WTC11 (cell line): Measurements from ENCODE around the gene SMIM31. TPM values are rescaled to one million over a fixed set of nuclear protein-coding genes. Genes with fewer than 3 reads are reported as not detected.

ENCODE experiments used
- ATAC-seq: fragments of 200-7000 bp; cut with Tn5 transposase; 2 replicates; pipeline ENCODE4 v1.10.0; 2021; ENCODE audit warnings: mild to moderate bottlenecking, moderate library complexity
- Bru-seq: library from RNA; stranded (reverse); fragments of 400-500 nt; gene quantifications from one replicate; lab custom pipeline; 2021; lab: Mats Ljungman, UMichigan
- CTCF ChIA-PET: fragments of 300-600 bp; sonication (Branson Sonifier 250); formaldehyde crosslinking; loops from one replicate; lab custom pipeline; 2021; ENCODE audit warnings: antibody characterized with exemption; lab: Charles Lee
- POLR2A ChIA-PET: fragments of 350-600 bp; sonication (Branson Sonifier 250); formaldehyde crosslinking; loops from one replicate; lab custom pipeline; 2021; ENCODE audit warnings: antibody characterized with exemption; lab: Charles Lee
- DNase-seq: peaks from one replicate; pipeline ENCODE4 v3.0.0; 2021; ENCODE audit warnings: low spot score
- H3K27ac Mint-ChIP-seq: 2 replicates; pipeline ENCODE4 v1.8.0; 2021; ENCODE audit warnings: mixed read lengths
- H3K27me3 Mint-ChIP-seq: 2 replicates; pipeline ENCODE4 v1.8.0; 2021; ENCODE audit warnings: low read depth, mild to moderate bottlenecking, moderate library complexity, mixed read lengths
- H3K36me3 Mint-ChIP-seq: 2 replicates; pipeline ENCODE4 v1.8.0; 2021; ENCODE audit warnings: mixed read lengths
- H3K4me1 Mint-ChIP-seq: 2 replicates; pipeline ENCODE4 v1.8.0; 2022; ENCODE audit warnings: mixed read lengths
- H3K4me3 Mint-ChIP-seq: 2 replicates; pipeline ENCODE4 v1.8.0; 2021; ENCODE audit warnings: mild to moderate bottlenecking, moderate library complexity, mixed read lengths
- H3K9me3 Mint-ChIP-seq: 2 replicates; pipeline ENCODE4 v1.8.0; 2021; ENCODE audit warnings: mixed read lengths
- CBFB ChIP-seq: sonication (generic); formaldehyde crosslinking; IDR thresholded peaks from 2 replicates; pipeline ENCODE4 v1.8.1; 2022; ENCODE audit warnings: mild to moderate bottlenecking, low read depth, missing genetic modification reagents
- ELF4 ChIP-seq: sonication (generic); formaldehyde crosslinking; IDR thresholded peaks from 2 replicates; pipeline ENCODE4 v1.8.1; 2022; ENCODE audit warnings: low read depth, mild to moderate bottlenecking, moderate library complexity, missing genetic modification reagents
- EMX1 ChIP-seq: fragments of 250-450 bp; sonication (Bioruptor Pico); IDR thresholded peaks from 2 replicates; pipeline ENCODE4 v1.8.0; 2021; ENCODE audit warnings: mild to moderate bottlenecking
- ERG ChIP-seq: fragments of 250-450 bp; sonication (Bioruptor Pico); IDR thresholded peaks from 2 replicates; pipeline ENCODE4 v1.8.0; 2021; ENCODE audit warnings: mild to moderate bottlenecking
- IRF1 ChIP-seq: sonication (generic); formaldehyde crosslinking; IDR thresholded peaks from 2 replicates; pipeline ENCODE4 v1.8.0; 2023; ENCODE audit warnings: missing genetic modification reagents
- NFE2L1 ChIP-seq: sonication (generic); formaldehyde crosslinking; IDR thresholded peaks from 2 replicates; pipeline ENCODE4 v1.8.1; 2023; ENCODE audit warnings: missing genetic modification reagents
- NR2C2 ChIP-seq: sonication (generic); formaldehyde crosslinking; IDR thresholded peaks from 2 replicates; pipeline ENCODE4 v1.8.0; 2022; ENCODE audit warnings: mild to moderate bottlenecking, missing genetic modification reagents
- PRRX2 ChIP-seq: fragments of 250-450 bp; sonication (Bioruptor Pico); IDR thresholded peaks from 2 replicates; pipeline ENCODE4 v1.8.0; 2021; ENCODE audit warnings: mild to moderate bottlenecking
- STAT6 ChIP-seq: sonication (generic); formaldehyde crosslinking; conservative IDR thresholded peaks from 2 replicates; pipeline ENCODE4 v1.8.1; 2023; ENCODE audit warnings: mild to moderate bottlenecking, low read depth, missing genetic modification reagents, moderate library complexity
- ZNF232 ChIP-seq: sonication (generic); formaldehyde crosslinking; IDR thresholded peaks from 2 replicates; pipeline ENCODE4 v1.8.0; 2022; ENCODE audit warnings: mild to moderate bottlenecking, missing genetic modification reagents
- ZNF671 ChIP-seq: fragments of 250-450 bp; sonication (Bioruptor Pico); IDR thresholded peaks from 2 replicates; pipeline ENCODE4 v1.8.0; 2021; ENCODE audit warnings: mild to moderate bottlenecking
- ZSCAN18 ChIP-seq: fragments of 250-450 bp; sonication (Bioruptor Pico); IDR thresholded peaks from 2 replicates; pipeline ENCODE4 v2.1.2; 2022; ENCODE audit warnings: mild to moderate bottlenecking, moderate library complexity
- long read RNA-seq, 3 experiments: library from RNA in 1 of 3; library from capped mRNA in 1 of 3; library from polyadenylated mRNA in 1 of 3; unstranded in 2 of 3; stranded (forward) in 1 of 3; transcript quantifications; one replicate each; pipeline ENCODE4 v2.0.0, GENCODE V29; 2021
- total RNA-seq: library from RNA; stranded (reverse); gene quantifications from 3 replicates; pipeline ENCODE4 v1.2.3, GENCODE V29; 2021
- TF ChIP-seq, protein P1 (sequence below): sonication (generic); formaldehyde crosslinking; IDR thresholded peaks from 2 replicates; pipeline ENCODE4 v1.8.1; 2023; ENCODE audit warnings: mild to moderate bottlenecking, missing genetic modification reagents, moderate library complexity
- TF ChIP-seq, protein P2 (sequence below): fragments of 250-450 bp; sonication (Bioruptor Pico); IDR thresholded peaks from 2 replicates; pipeline ENCODE4 v1.9.0; 2021; ENCODE audit warnings: moderate library complexity, mild to moderate bottlenecking, inconsistent platforms, borderline replicate concordance
- TF ChIP-seq, protein P3 (sequence below): sonication (generic); formaldehyde crosslinking; IDR thresholded peaks from 2 replicates; pipeline ENCODE4 v1.8.1; 2022; ENCODE audit warnings: low read depth, missing genetic modification reagents, borderline replicate concordance
- TF ChIP-seq, protein P4 (sequence below): sonication (generic); formaldehyde crosslinking; IDR thresholded peaks from 2 replicates; pipeline ENCODE4 v1.8.1; 2022; ENCODE audit warnings: missing genetic modification reagents, borderline replicate concordance

SMIM31 gene
- total RNA-seq (not detected in 3 replicates), Bru-seq, nascent RNA (percentile 3 among the genes with signal in this experiment)
- long read RNA-seq, experiment 1: 0 reads
- long read RNA-seq, experiment 2: 0 reads
- long read RNA-seq, experiment 3: 0 reads

GRCh38 chr4:164753873-164754488, at the start of gene SMIM31:
Gene SMIM31 (plus strand): TSS chr4:164754131. CDS start chr4:164770444, 16,313 bp downstream.
- no peaks in the 10 kb centered on the region for H3K4me1 Mint-ChIP-seq
- ChIA-PET POLR2A (no interaction called here), CTCF (no interaction called here)
- H3K36me3 Mint-ChIP-seq: peaks cover 34% of the 10 kb centered on the region
- TF ChIP-seq, protein P1, sequence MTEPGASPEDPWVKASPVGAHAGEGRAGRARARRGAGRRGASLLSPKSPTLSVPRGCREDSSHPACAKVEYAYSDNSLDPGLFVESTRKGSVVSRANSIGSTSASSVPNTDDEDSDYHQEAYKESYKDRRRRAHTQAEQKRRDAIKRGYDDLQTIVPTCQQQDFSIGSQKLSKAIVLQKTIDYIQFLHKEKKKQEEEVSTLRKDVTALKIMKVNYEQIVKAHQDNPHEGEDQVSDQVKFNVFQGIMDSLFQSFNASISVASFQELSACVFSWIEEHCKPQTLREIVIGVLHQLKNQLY (CRISPR knock-in tag): no peak
- TF ChIP-seq STAT6 (no peak), EMX1 (CRISPR knock-in tag) (no peak), ZNF232 (CRISPR knock-in tag) (no peak)
- TF ChIP-seq, protein P2, sequence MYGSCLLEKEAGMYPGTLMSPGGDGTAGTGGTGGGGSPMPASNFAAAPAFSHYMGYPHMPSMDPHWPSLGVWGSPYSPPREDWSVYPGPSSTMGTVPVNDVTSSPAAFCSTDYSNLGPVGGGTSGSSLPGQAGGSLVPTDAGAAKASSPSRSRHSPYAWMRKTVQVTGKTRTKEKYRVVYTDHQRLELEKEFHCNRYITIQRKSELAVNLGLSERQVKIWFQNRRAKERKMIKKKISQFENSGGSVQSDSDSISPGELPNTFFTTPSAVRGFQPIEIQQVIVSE (CRISPR knock-in tag): no peak
- DNase-seq (no peak), ATAC-seq (no peak)
- no peak within 1 kb of the TSS for H3K4me3 Mint-ChIP-seq
- H3K9me3 Mint-ChIP-seq: peaks cover 44% of the 10 kb centered on the region
- no peaks in the 10 kb centered on the region; the same call in 1 of the 2 replicates for H3K27me3 Mint-ChIP-seq
- no peak within 1 kb of the TSS for H3K27ac Mint-ChIP-seq

- CTCF ChIA-PET: interaction anchor here (0.8 to 1.6 kb wide), 2 partner anchors 24 to 25 kb away, joined by 3 to 4 read pairs; no protein-coding TSS in a partner anchor
- ATAC-seq: peak; percentile 81
Measured at GRCh38 chr4:164706675-164707074, 47.3 kb upstream of the SMIM31 start.

More at GRCh38 chr4:164706675-164707074, 47.3 kb upstream of the SMIM31 start:
- no peak overlapping the region for H3K4me3 Mint-ChIP-seq
- TF ChIP-seq NFE2L1 (CRISPR knock-in tag): no peak
- no peak for TF ChIP-seq NR2C2 (CRISPR knock-in tag)
- no peak for TF ChIP-seq ELF4 (CRISPR knock-in tag)
- TF ChIP-seq, protein P3, sequence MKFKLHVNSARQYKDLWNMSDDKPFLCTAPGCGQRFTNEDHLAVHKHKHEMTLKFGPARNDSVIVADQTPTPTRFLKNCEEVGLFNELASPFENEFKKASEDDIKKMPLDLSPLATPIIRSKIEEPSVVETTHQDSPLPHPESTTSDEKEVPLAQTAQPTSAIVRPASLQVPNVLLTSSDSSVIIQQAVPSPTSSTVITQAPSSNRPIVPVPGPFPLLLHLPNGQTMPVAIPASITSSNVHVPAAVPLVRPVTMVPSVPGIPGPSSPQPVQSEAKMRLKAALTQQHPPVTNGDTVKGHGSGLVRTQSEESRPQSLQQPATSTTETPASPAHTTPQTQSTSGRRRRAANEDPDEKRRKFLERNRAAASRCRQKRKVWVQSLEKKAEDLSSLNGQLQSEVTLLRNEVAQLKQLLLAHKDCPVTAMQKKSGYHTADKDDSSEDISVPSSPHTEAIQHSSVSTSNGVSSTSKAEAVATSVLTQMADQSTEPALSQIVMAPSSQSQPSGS: no peak
- TF ChIP-seq IRF1: no peak
- TF ChIP-seq PRRX2 (CRISPR knock-in tag): no peak
- TF ChIP-seq CBFB (CRISPR knock-in tag): no peak
- no peak for TF ChIP-seq ERG (CRISPR knock-in tag)
- TF ChIP-seq, protein P2 (CRISPR knock-in tag): no peak
- TF ChIP-seq, protein P4, sequence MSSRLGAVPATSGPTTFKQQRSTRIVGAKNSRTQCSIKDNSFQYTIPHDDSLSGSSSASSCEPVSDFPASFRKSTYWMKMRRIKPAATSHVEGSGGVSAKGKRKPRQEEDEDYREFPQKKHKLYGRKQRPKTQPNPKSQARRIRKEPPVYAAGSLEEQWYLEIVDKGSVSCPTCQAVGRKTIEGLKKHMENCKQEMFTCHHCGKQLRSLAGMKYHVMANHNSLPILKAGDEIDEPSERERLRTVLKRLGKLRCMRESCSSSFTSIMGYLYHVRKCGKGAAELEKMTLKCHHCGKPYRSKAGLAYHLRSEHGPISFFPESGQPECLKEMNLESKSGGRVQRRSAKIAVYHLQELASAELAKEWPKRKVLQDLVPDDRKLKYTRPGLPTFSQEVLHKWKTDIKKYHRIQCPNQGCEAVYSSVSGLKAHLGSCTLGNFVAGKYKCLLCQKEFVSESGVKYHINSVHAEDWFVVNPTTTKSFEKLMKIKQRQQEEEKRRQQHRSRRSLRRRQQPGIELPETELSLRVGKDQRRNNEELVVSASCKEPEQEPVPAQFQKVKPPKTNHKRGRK (CRISPR knock-in tag): no peak
- no peak for TF ChIP-seq ZSCAN18 (CRISPR knock-in tag)
- TF ChIP-seq ZNF671 (CRISPR knock-in tag): no peak
- TF ChIP-seq, all 79 proteins: peak for 0
- Mint-ChIP-seq H3K27ac (no peak overlapping the region), H3K27me3 (no peaks in the 10 kb centered on the region), H3K4me1 (no peaks in the 10 kb centered on the region), H3K9me3 (peaks cover 6% of the 10 kb centered on the region), H3K36me3 (no peaks in the 10 kb centered on the region)
- peak; percentile 14 for DNase-seq
- POLR2A ChIA-PET: no interaction called here
